ENCODE measurements around the gene NUBP1.

DNA sequence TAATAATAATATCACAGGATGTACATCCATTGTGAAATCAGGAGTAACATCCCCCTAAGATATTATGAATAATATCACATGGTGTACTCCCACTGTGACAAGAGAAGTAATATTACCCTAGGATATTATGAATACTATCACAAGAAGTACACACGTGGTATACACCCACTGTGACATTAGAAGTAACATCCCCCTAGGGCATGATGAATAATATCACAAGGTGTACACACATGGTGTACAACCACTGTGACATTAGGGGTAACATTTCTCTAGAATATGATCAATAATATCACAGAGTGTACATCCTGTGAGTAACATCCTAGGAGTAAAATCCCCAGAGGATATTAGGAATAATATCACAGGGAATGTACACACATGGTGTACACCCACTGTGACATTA, 43.9 kb upstream of the NUBP1 start:
- TF ChIP-seq POLR2A (IDR thresholded peaks at IDR 0.05) (no peak), CTCF (IDR thresholded peaks at IDR 0.05) (no peak)

All from right lobe of liver (tissue), 4 donors.